Chondrocyte (in vitro differentiated cells): ENCODE data around the gene ALDH2. TPM values are rescaled to one million over a fixed set of nuclear protein-coding genes. Genes with fewer than 3 reads are reported as not detected.

ENCODE experiments used
- DNase-seq: peaks from one replicate; pipeline ENCODE4 v3.0.0; 2021; ENCODE audit warnings: mixed read lengths, low spot score
- H3K27ac Mint-ChIP-seq: one replicate; pipeline ENCODE4 v1.8.0; 2021; ENCODE audit warnings: mild to moderate bottlenecking, moderate library complexity, mixed read lengths; ENCODE audit not compliant: unreplicated experiment
- H3K27me3 Mint-ChIP-seq: 2 replicates; pipeline ENCODE4 v1.8.0; 2021; ENCODE audit warnings: low read depth, mixed read lengths
- H3K36me3 Mint-ChIP-seq: 2 replicates; pipeline ENCODE4 v1.8.0; 2021; ENCODE audit warnings: low read depth, mixed read lengths
- H3K4me1 Mint-ChIP-seq: 2 replicates; pipeline ENCODE4 v1.8.0; 2021; ENCODE audit warnings: low read depth, mild to moderate bottlenecking, mixed read lengths
- H3K4me3 Mint-ChIP-seq: one replicate; pipeline ENCODE4 v1.8.0; 2021; ENCODE audit warnings: mild to moderate bottlenecking, moderate library complexity, mixed read lengths; ENCODE audit not compliant: unreplicated experiment
- H3K9me3 Mint-ChIP-seq: 2 replicates; pipeline ENCODE4 v1.8.0; 2021; ENCODE audit warnings: low read depth, mixed read lengths
- CTCF ChIP-seq: fragments of 200-600 bp; sonication (generic); IDR thresholded peaks from 2 replicates; pipeline ENCODE4 v1.5.0; 2021; ENCODE audit warnings: antibody characterized with exemption, mild to moderate bottlenecking, moderate library complexity
- total RNA-seq: library from RNA; stranded (reverse); gene quantifications from 3 replicates; pipeline ENCODE4 v1.2.1, GENCODE V29; 2021

The ALDH2 gene
- total RNA-seq, 1 donor from 2014 or later, result 73.8 TPM

- peaks cover 7% of the 10 kb centered on the region for H3K4me1 Mint-ChIP-seq
- no peak for TF ChIP-seq CTCF
Measured at GRCh38 chr12:111781085-111781658, 14.4 kb downstream of the ALDH2 start.

GRCh38 chr12:111783046-111783445, 16.3 kb downstream of the ALDH2 start:
- H3K27me3 Mint-ChIP-seq, result no peaks in the 10 kb centered on the region
- H3K36me3 Mint-ChIP-seq, result peaks cover 29% of the 10 kb centered on the region
- peaks cover 2% of the 10 kb centered on the region for H3K4me1 Mint-ChIP-seq
- no peak overlapping the region for H3K4me3 Mint-ChIP-seq
- no peak for DNase-seq
- H3K9me3 Mint-ChIP-seq, result no peaks in the 10 kb centered on the region
- no peak for TF ChIP-seq CTCF
- no peak overlapping the region for H3K27ac Mint-ChIP-seq

More at GRCh38 chr12:111781085-111781658, 14.4 kb downstream of the ALDH2 start:
- no peak for DNase-seq
- Mint-ChIP-seq H3K27me3 (no peaks in the 10 kb centered on the region), H3K27ac (no peak overlapping the region), H3K4me3 (no peak overlapping the region), H3K9me3 (no peaks in the 10 kb centered on the region), H3K36me3 (peaks cover 26% of the 10 kb centered on the region)

GRCh38 chr12:111784953-111785352, 18.2 kb downstream of the ALDH2 start:
- peaks cover 7% of the 10 kb centered on the region for H3K4me1 Mint-ChIP-seq
- DNase-seq, result no peak
- no peaks in the 10 kb centered on the region for H3K9me3 Mint-ChIP-seq
- no peaks in the 10 kb centered on the region for H3K27me3 Mint-ChIP-seq
- H3K27ac Mint-ChIP-seq, result no peak overlapping the region
- H3K36me3 Mint-ChIP-seq, result peaks cover 34% of the 10 kb centered on the region
- no peak overlapping the region for H3K4me3 Mint-ChIP-seq
- no peak for TF ChIP-seq CTCF

GRCh38 chr12:111785651-111786050, 18.9 kb downstream of the ALDH2 start:
- Mint-ChIP-seq H3K9me3 (no peaks in the 10 kb centered on the region), H3K27me3 (no peaks in the 10 kb centered on the region), H3K27ac (no peak overlapping the region), H3K4me1 (peaks cover 7% of the 10 kb centered on the region), H3K36me3 (peaks cover 32% of the 10 kb centered on the region), H3K4me3 (no peak overlapping the region)
- DNase-seq, result no peak
- TF ChIP-seq CTCF, result no peak

- DNase-seq, result no peak
- Mint-ChIP-seq H3K36me3 (peaks cover 35% of the 10 kb centered on the region), H3K27me3 (no peaks in the 10 kb centered on the region)
Measured at GRCh38 chr12:111788178-111788654, 21.5 kb downstream of the ALDH2 start.

More at GRCh38 chr12:111788178-111788654, 21.5 kb downstream of the ALDH2 start:
- Mint-ChIP-seq H3K4me3 (no peak overlapping the region), H3K4me1 (peaks cover 7% of the 10 kb centered on the region), H3K9me3 (no peaks in the 10 kb centered on the region), H3K27ac (peak overlapping the region; percentile 27)
- peak; percentile 63 for TF ChIP-seq CTCF
